Kidney (tissue), 14 donors: ENCODE results near the gene HEMK1. TPM values are rescaled to one million over a fixed set of nuclear protein-coding genes. Genes with fewer than 3 reads are reported as not detected.

Experiments used
- DNase-seq, 5 donors: peaks; one replicate each; pipeline ENCODE4 v3.0.0-alpha.2; 2013 to 2020
- FAIRE-seq: peaks from 2 replicates; lab custom pipeline; 2012; peaks lifted over from hg19 to GRCh38; lab: Jason Lieb, UNC
- H3K27ac ChIP-seq, 2 donors: one replicate each; pipeline ENCODE4 v1.7.0; 2013; ENCODE audit warnings: low read depth in 2 of 2, low read length in 2 of 2, inconsistent platforms in 1 of 2
- H3K27me3 ChIP-seq: one replicate; pipeline ENCODE4 v1.7.1; 2013; ENCODE audit warnings: low read length, inconsistent platforms; ENCODE audit not compliant: control insufficient read depth, insufficient read depth
- H3K36me3 ChIP-seq, 3 donors: one replicate each; pipeline versions ENCODE4 v1.7.0 to v1.7.1; 2013; ENCODE audit warnings: low read length in 3 of 3, control low read depth in 1 of 3, inconsistent platforms in 1 of 3; ENCODE audit not compliant: insufficient read depth in 3 of 3, control insufficient read depth in 2 of 3
- H3K4me1 ChIP-seq, 3 donors: one replicate each; pipeline versions ENCODE4 v1.7.0 to v1.7.1; 2013; ENCODE audit warnings: low read length in 3 of 3, inconsistent platforms in 1 of 3, low read depth in 1 of 3; ENCODE audit not compliant: control insufficient read depth in 2 of 3, insufficient read depth in 2 of 3
- H3K4me3 ChIP-seq, 3 donors: one replicate each; pipeline versions ENCODE4 v1.7.0 to v1.8.1; 2013; ENCODE audit warnings: low read length in 3 of 3, control low read depth in 1 of 3, inconsistent platforms in 1 of 3
- H3K9ac ChIP-seq, 3 donors: one replicate each; pipeline versions ENCODE4 v1.7.0 to v1.7.1; 2013; ENCODE audit warnings: low read length in 3 of 3, control low read depth in 1 of 3, inconsistent platforms in 1 of 3
- H3K9me3 ChIP-seq, 3 donors: one replicate each; pipeline versions ENCODE4 v1.7.0 to v1.7.1; 2013; ENCODE audit warnings: low read length in 3 of 3, control low read depth in 1 of 3, inconsistent platforms in 1 of 3; ENCODE audit not compliant: control insufficient read depth in 2 of 3, insufficient read depth in 1 of 3
- intact Hi-C: fragments of 100-400 bp; cut with DNase I; formaldehyde crosslinking; loops from one replicate; pipeline ENCODE4 v1.11.1; 2022
- polyA plus RNA-seq: library from polyadenylated mRNA; stranded (reverse); fragments of 350-450 nt; fragmentation: Illumina TruSeq; extraction: RNeasy Lipid Tissue Mini Kit (QIAGEN cat#74804); gene quantifications from one replicate; pipeline ENCODE4 v1.2.3, GENCODE V29; 2014; ENCODE audit warnings: low read depth, low replicate concordance; ENCODE audit not compliant: insufficient read depth
- total RNA-seq: library from RNA; stranded (reverse); fragmentation: NEBNext Ultra II Directional; extraction: Animal tissue kit (Norgen Biotek cat#: 25700); gene quantifications from one replicate; pipeline ENCODE4 v1.2.1, GENCODE V29; 2021
- TF ChIP-seq, protein P1 (sequence below): IDR thresholded peaks from 3 replicates; pipeline ENCODE4 v1.5.1; 2012; ENCODE audit warnings: mild to moderate bottlenecking, moderate library complexity, borderline replicate concordance; ENCODE audit not compliant: insufficient read depth; ENCODE audit errors: extremely low read depth
- donor health status: control.
- donor health status: control.
- donor health status: control.
- donor health status: control.
- donor health status: control.
- donor health status: DM: yes; HTN: yes; CAD: no.
- donor health status: Normal renal cell carcinoma (clear cell type).

HEMK1 gene
- total and polyA plus RNA-seq, 2 donors from 2014 or later, result 25.1 to 30.3 TPM

DNA sequence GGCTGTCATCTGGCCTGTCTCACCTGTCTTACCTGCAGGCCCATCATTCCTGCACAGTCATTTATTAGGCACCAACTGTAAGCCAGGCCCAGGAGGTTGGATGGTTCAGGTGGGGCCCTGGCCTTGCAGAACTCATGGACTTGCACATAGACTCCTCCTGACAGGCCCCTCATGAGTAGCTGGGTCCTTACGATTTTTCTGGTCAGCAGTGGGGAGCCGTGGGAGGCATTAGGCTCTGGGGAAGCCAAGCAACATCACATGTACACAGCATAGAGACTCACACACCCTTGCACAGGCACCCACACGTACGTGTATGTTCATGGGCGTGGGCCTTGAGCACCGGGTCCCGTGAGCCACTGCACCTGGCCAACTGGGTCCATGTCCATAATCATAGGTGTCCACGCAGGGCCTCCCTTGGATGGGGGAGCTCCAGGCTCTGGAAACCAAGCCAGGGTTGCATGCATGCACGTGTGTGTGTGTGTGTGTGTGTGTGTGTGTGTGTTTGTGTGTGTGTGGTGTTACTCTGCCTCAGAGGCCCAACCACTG, 21.9 kb downstream of the HEMK1 start:
- Histone ChIP-seq H3K4me1 (peaks cover 0 to 16% (median 10%) of the 10 kb centered on the region in 3 donors), H3K27me3 (no peaks in the 10 kb centered on the region), H3K9me3 (no peaks in the 10 kb centered on the region), H3K27ac (peak overlapping the region; percentile 9 to 74), H3K36me3 (no peaks in the 10 kb centered on the region), H3K9ac (peak overlapping the region in 1 of 3 donors; percentile 34), H3K4me3 (no peak overlapping the region)
- intact Hi-C loops, result no loop called here
- FAIRE-seq, result no peak
- DNase-seq, result no peak
- TF ChIP-seq, protein P1, sequence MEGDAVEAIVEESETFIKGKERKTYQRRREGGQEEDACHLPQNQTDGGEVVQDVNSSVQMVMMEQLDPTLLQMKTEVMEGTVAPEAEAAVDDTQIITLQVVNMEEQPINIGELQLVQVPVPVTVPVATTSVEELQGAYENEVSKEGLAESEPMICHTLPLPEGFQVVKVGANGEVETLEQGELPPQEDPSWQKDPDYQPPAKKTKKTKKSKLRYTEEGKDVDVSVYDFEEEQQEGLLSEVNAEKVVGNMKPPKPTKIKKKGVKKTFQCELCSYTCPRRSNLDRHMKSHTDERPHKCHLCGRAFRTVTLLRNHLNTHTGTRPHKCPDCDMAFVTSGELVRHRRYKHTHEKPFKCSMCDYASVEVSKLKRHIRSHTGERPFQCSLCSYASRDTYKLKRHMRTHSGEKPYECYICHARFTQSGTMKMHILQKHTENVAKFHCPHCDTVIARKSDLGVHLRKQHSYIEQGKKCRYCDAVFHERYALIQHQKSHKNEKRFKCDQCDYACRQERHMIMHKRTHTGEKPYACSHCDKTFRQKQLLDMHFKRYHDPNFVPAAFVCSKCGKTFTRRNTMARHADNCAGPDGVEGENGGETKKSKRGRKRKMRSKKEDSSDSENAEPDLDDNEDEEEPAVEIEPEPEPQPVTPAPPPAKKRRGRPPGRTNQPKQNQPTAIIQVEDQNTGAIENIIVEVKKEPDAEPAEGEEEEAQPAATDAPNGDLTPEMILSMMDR, result no peak

DNA sequence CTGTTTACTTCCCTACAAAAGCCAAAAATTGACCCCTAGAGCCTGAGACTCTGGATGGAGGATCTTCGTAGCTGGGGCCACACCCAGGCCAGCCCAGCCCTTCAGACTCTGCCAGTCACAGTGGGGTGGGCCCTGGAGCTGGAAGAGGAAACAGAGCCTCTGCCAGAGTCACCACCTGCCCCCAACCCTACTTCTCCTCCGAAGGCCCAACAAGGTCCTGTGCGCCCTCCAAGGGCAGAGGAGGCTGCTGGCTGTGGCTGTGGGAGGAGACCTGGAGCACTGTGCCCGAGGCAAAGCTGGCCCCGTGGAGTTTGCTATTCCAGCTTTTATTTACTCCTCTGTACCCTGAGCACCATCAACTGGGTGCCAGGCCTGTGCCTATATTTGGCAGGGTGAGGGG, 23.2 kb downstream of the HEMK1 start:
- Histone ChIP-seq H3K9ac (peak overlapping the region in 1 of 3 donors; percentile 19), H3K4me1 (peaks cover 0 to 16% (median 7%) of the 10 kb centered on the region in 3 donors), H3K9me3 (no peaks in the 10 kb centered on the region), H3K27ac (peak overlapping the region; percentile 13 to 32), H3K36me3 (no peaks in the 10 kb centered on the region), H3K4me3 (no peak overlapping the region), H3K27me3 (no peaks in the 10 kb centered on the region)
- no peak for FAIRE-seq
- intact Hi-C loops, result no loop called here
- TF ChIP-seq, protein P1, result no peak
- no peak for DNase-seq

DNA sequence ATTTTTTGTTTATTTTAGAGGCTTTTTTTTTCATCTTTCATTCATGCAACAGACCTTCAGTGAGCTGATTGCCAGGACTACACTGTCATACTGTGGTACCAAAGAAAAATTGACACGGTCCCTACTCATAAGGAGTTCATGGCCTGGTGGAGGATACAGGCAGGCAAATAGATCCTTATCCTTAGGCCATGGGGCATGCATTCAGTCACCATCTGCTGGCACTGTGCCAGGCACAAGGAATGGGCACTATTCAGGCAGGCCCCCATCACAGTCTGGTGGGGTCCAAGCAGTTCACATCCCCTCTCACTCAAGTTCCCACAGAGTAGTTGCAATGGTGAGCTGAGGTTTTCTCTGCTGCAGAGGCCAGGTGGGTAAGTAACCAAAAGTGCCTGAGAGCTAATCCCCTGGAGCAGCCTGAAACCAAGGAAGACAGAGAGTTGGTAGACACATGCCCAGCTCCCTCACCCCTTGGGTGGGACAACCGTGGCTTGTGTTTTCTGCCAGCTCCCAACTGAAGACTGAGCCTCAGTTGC, 25.0 kb downstream of the HEMK1 start:
- H3K9me3 ChIP-seq, result no peaks in the 10 kb centered on the region
- peaks cover 0 to 21% (median 11%) of the 10 kb centered on the region in 3 donors for H3K4me1 ChIP-seq
- H3K9ac ChIP-seq, result no peak overlapping the region
- FAIRE-seq, result no peak
- DNase-seq, result no peak
- TF ChIP-seq, protein P1, result no peak
- H3K27me3 ChIP-seq, result no peaks in the 10 kb centered on the region
- no peak overlapping the region for H3K27ac ChIP-seq
- intact Hi-C loops, result no loop called here
- H3K4me3 ChIP-seq, result no peak overlapping the region
- no peaks in the 10 kb centered on the region for H3K36me3 ChIP-seq
